Panc1 (cell line): Measurements from ENCODE around the gene MYCBP2.

Experiments
- CTCF ChIP-seq: fragments of 450-650 bp; IDR thresholded peaks from 2 replicates; pipeline ENCODE4 v1.5.1; 2017; ENCODE audit warnings: mild to moderate bottlenecking
- POLR2AphosphoS5 ChIP-seq: IDR thresholded peaks from 2 replicates; pipeline ENCODE4 v1.6.1; 2012; ENCODE audit warnings: mild to moderate bottlenecking, low read depth, low read length, moderate library complexity

GRCh38 chr13:77338961-77339401 is 12.1 kb upstream of the MYCBP2 start:
- TF ChIP-seq CTCF (no peak), POLR2AphosphoS5 (no peak)
